ENCODE measurements around the gene STN1.

The STN1 gene

GRCh38 chr10:103949728-103950127 lies 31.7 kb upstream of the STN1 start:
- Histone ChIP-seq H3K27me3 (no peaks in the 10 kb centered on the region), H4K20me1 (no peaks in the 10 kb centered on the region), H3K4me1 (peaks cover 0 to 5% (median 0%) of the 10 kb centered on the region in 10 experiments; a peak in 3 of 20 replicates), H3K36me3 (no peaks in the 10 kb centered on the region), H3K9me3 (replicated peaks in 1 of 11) (peaks cover 0 to 8% (median 6%) of the 10 kb centered on the region in 11 experiments; a peak in 7 of 22 replicates), H3K4me3 (no peak overlapping the region), H3K4me2 (no peak overlapping the region), H3K27ac (no peak overlapping the region), H3K9ac (no peak overlapping the region)
- no peak for TF ChIP-seq Cebpa-rat (IDR thresholded peaks at IDR 0.05)

- peak overlapping the region in 3 of 11 experiments; percentile 2 to 15 (median 4); a peak in 1 of 22 replicates for H3K4me2 ChIP-seq
- H3K9ac ChIP-seq, result no peak overlapping the region
- H3K4me3 ChIP-seq, result no peak overlapping the region
- H3K36me3 ChIP-seq, result no peaks in the 10 kb centered on the region
- H3K9me3 ChIP-seq (replicated peaks in 1 of 11), result no peaks in the 10 kb centered on the region
- no peak overlapping the region for H3K27ac ChIP-seq
- H3K27me3 ChIP-seq, result no peaks in the 10 kb centered on the region
- no peaks in the 10 kb centered on the region for H4K20me1 ChIP-seq
- peaks cover 0 to 5% (median 0%) of the 10 kb centered on the region in 10 experiments; a peak in 3 of 20 replicates for H3K4me1 ChIP-seq
- TF ChIP-seq Cebpa-rat (IDR thresholded peaks at IDR 0.05), result no peak
Observed at GRCh38 chr10:103947799-103948516, 30.0 kb upstream of the STN1 start.

- H3K27ac ChIP-seq, result no peak overlapping the region
- H3K9ac ChIP-seq, result no peak overlapping the region
- H4K20me1 ChIP-seq, result no peaks in the 10 kb centered on the region
- no peak overlapping the region for H3K4me3 ChIP-seq
- H3K27me3 ChIP-seq, result no peaks in the 10 kb centered on the region
- H3K9me3 ChIP-seq (replicated peaks in 1 of 11), result no peaks in the 10 kb centered on the region
- peaks cover 0 to 4% (median 0%) of the 10 kb centered on the region in 10 experiments; a peak in 3 of 20 replicates for H3K4me1 ChIP-seq
- H3K36me3 ChIP-seq, result no peaks in the 10 kb centered on the region
- H3K4me2 ChIP-seq, result no peak overlapping the region
- TF ChIP-seq Cebpa-rat (IDR thresholded peaks at IDR 0.05), result no peak
Observed at GRCh38 chr10:103942866-103943265, 24.9 kb upstream of the STN1 start.

- Histone ChIP-seq H3K36me3 (no peaks in the 10 kb centered on the region), H3K4me2 (no peak overlapping the region), H3K9ac (no peak overlapping the region), H4K20me1 (no peaks in the 10 kb centered on the region), H3K9me3 (replicated peaks in 1 of 11) (no peaks in the 10 kb centered on the region), H3K4me3 (no peak overlapping the region), H3K27me3 (no peaks in the 10 kb centered on the region), H3K4me1 (no peaks in the 10 kb centered on the region), H3K27ac (no peak overlapping the region)
- no peak for TF ChIP-seq Cebpa-rat (IDR thresholded peaks at IDR 0.05)
Observed at GRCh38 chr10:103941801-103942200, 23.8 kb upstream of the STN1 start.

- H3K4me1 ChIP-seq, result peaks cover 0 to 7% (median 3%) of the 10 kb centered on the region in 10 experiments; a peak in 8 of 20 replicates
- no peaks in the 10 kb centered on the region for H3K36me3 ChIP-seq
- no peak overlapping the region for H3K27ac ChIP-seq
- no peaks in the 10 kb centered on the region for H3K27me3 ChIP-seq
- H3K9ac ChIP-seq, result no peak overlapping the region
- no peaks in the 10 kb centered on the region for H4K20me1 ChIP-seq
- no peaks in the 10 kb centered on the region for H3K9me3 ChIP-seq (replicated peaks in 1 of 11)
- H3K4me3 ChIP-seq, result no peak overlapping the region
- no peak overlapping the region for H3K4me2 ChIP-seq
- TF ChIP-seq Cebpa-rat (IDR thresholded peaks at IDR 0.05), result 0 out of 22 replicates have a peak, but pooled peaks of 2 of the 11 experiments have one; percentile 27 to 35
Observed at GRCh38 chr10:103939522-103939921, 21.5 kb upstream of the STN1 start.

GRCh38 chr10:103936022-103936421 lies 18.0 kb upstream of the STN1 start:
- Histone ChIP-seq H3K36me3 (no peaks in the 10 kb centered on the region), H3K9ac (no peak overlapping the region), H3K4me1 (peaks cover 0 to 7% (median 3%) of the 10 kb centered on the region in 10 experiments; a peak in 8 of 20 replicates), H3K9me3 (replicated peaks in 1 of 11) (no peaks in the 10 kb centered on the region), H3K4me2 (peak overlapping the region in 4 of 11 experiments; percentile 12 to 41 (median 22); a peak in 5 of 22 replicates), H3K27ac (no peak overlapping the region), H4K20me1 (no peaks in the 10 kb centered on the region), H3K4me3 (no peak overlapping the region), H3K27me3 (no peaks in the 10 kb centered on the region)
- no peak for TF ChIP-seq Cebpa-rat (IDR thresholded peaks at IDR 0.05)

- H3K4me2 ChIP-seq, result no peak overlapping the region
- H3K4me3 ChIP-seq, result no peak overlapping the region
- H3K4me1 ChIP-seq, result peaks cover 0 to 7% (median 3%) of the 10 kb centered on the region in 10 experiments; a peak in 8 of 20 replicates
- H3K27ac ChIP-seq, result no peak overlapping the region
- H3K9ac ChIP-seq, result no peak overlapping the region
- TF ChIP-seq Cebpa-rat (IDR thresholded peaks at IDR 0.05), result no peak
- no peaks in the 10 kb centered on the region for H3K9me3 ChIP-seq (replicated peaks in 1 of 11)
- no peaks in the 10 kb centered on the region for H3K27me3 ChIP-seq
- no peaks in the 10 kb centered on the region for H4K20me1 ChIP-seq
- H3K36me3 ChIP-seq, result no peaks in the 10 kb centered on the region
Observed at GRCh38 chr10:103934308-103934707, 16.3 kb upstream of the STN1 start.

GRCh38 chr10:103933557-103934121 lies 15.7 kb upstream of the STN1 start:
- no peaks in the 10 kb centered on the region for H3K36me3 ChIP-seq

GRCh38 chr10:103932971-103933370 lies 15.0 kb upstream of the STN1 start:
- no peak overlapping the region for H3K4me3 ChIP-seq
- no peak overlapping the region for H3K4me2 ChIP-seq

More at GRCh38 chr10:103933557-103934121, 15.7 kb upstream of the STN1 start:
- no peaks in the 10 kb centered on the region for H4K20me1 ChIP-seq
- no peaks in the 10 kb centered on the region for H3K9me3 ChIP-seq (replicated peaks in 1 of 11)
- no peaks in the 10 kb centered on the region for H3K27me3 ChIP-seq
- no peak overlapping the region for H3K4me2 ChIP-seq
- TF ChIP-seq Cebpa-rat (IDR thresholded peaks at IDR 0.05), result no peak
- H3K9ac ChIP-seq, result no peak overlapping the region
- no peak overlapping the region for H3K27ac ChIP-seq
- peaks cover 0 to 7% (median 3%) of the 10 kb centered on the region in 10 experiments; a peak in 8 of 20 replicates for H3K4me1 ChIP-seq
- no peak overlapping the region for H3K4me3 ChIP-seq

More at GRCh38 chr10:103932971-103933370, 15.0 kb upstream of the STN1 start:
- no peak for TF ChIP-seq Cebpa-rat (IDR thresholded peaks at IDR 0.05)
- no peaks in the 10 kb centered on the region for H3K27me3 ChIP-seq
- H3K9me3 ChIP-seq (replicated peaks in 1 of 11), result no peaks in the 10 kb centered on the region
- no peak overlapping the region for H3K27ac ChIP-seq
- peaks cover 0 to 7% (median 3%) of the 10 kb centered on the region in 10 experiments; a peak in 8 of 20 replicates for H3K4me1 ChIP-seq
- H3K36me3 ChIP-seq, result no peaks in the 10 kb centered on the region
- H3K9ac ChIP-seq, result no peak overlapping the region
- no peaks in the 10 kb centered on the region for H4K20me1 ChIP-seq

Measured in BLaER1 treated with 17β-estradiol and CSF1 and Interleukin-3, amounts not matched to agents 10 nM and 100 nM (cell line).